ENCODE results near the gene NNT.

NNT gene

GRCh38 chr5:43561356-43561755 lies 41.6 kb upstream of the NNT start:
- DNase-seq (ENCODE audit: low read depth): no peak
- TF ChIP-seq CTCF (conservative IDR thresholded peaks at IDR 0.05; ENCODE audit: low read depth, low read length): no peak
- H3K4me3 ChIP-seq (ENCODE audit: low read depth, low read length): no peak overlapping the region

- no peak overlapping the region for H3K4me3 ChIP-seq (ENCODE audit: low read depth, low read length)
- TF ChIP-seq CTCF (conservative IDR thresholded peaks at IDR 0.05; ENCODE audit: low read depth, low read length): no peak
- no peak for DNase-seq (ENCODE audit: low read depth)
Measured at GRCh38 chr5:43563321-43563720, 39.7 kb upstream of the NNT start.

- no peak for DNase-seq (ENCODE audit: low read depth)
- no peak overlapping the region for H3K4me3 ChIP-seq (ENCODE audit: low read depth, low read length)
- TF ChIP-seq CTCF (conservative IDR thresholded peaks at IDR 0.05; ENCODE audit: low read depth, low read length): no peak
Measured at GRCh38 chr5:43564289-43564850, 38.6 kb upstream of the NNT start.

- no peak overlapping the region for H3K4me3 ChIP-seq (ENCODE audit: low read depth, low read length)
- TF ChIP-seq CTCF (conservative IDR thresholded peaks at IDR 0.05; ENCODE audit: low read depth, low read length): no peak
- no peak for DNase-seq (ENCODE audit: low read depth)
Measured at GRCh38 chr5:43565043-43565442, 37.9 kb upstream of the NNT start.

- no peak overlapping the region for H3K4me3 ChIP-seq (ENCODE audit: low read depth, low read length)
- no peak for DNase-seq (ENCODE audit: low read depth)
Measured at GRCh38 chr5:43567967-43568366, 35.0 kb upstream of the NNT start.

GRCh38 chr5:43569236-43569746 lies 33.7 kb upstream of the NNT start:
- TF ChIP-seq CTCF (conservative IDR thresholded peaks at IDR 0.05; ENCODE audit: low read depth, low read length): no peak
- no peak for DNase-seq (ENCODE audit: low read depth)
- no peak overlapping the region for H3K4me3 ChIP-seq (ENCODE audit: low read depth, low read length)

More at GRCh38 chr5:43567967-43568366, 35.0 kb upstream of the NNT start:
- no peak for TF ChIP-seq CTCF (conservative IDR thresholded peaks at IDR 0.05; ENCODE audit: low read depth, low read length)

- TF ChIP-seq CTCF (conservative IDR thresholded peaks at IDR 0.05; ENCODE audit: low read depth, low read length): no peak
- no peak overlapping the region for H3K4me3 ChIP-seq (ENCODE audit: low read depth, low read length)
- DNase-seq (ENCODE audit: low read depth): no peak
Measured at GRCh38 chr5:43570450-43571158, 32.4 kb upstream of the NNT start.

Measured in choroid plexus epithelial cell (primary cell).